Epithelial cell of esophagus (primary cell): ENCODE results near the gene SLIT3.
A peak's percentile ranks its signal among the peaks of the same experiment; 100 is the strongest.

ENCODE experiments used
- DNase-seq: peaks from one replicate; pipeline ENCODE4 v3.0.0; 2010; ENCODE audit warnings: low read depth
- H3K4me3 ChIP-seq: 2 replicates; pipeline ENCODE4 v1.5.1; 2011; ENCODE audit warnings: mild to moderate bottlenecking, low read length, control low read depth
- TF ChIP-seq, protein P1 (sequence below): IDR thresholded peaks from 2 replicates; pipeline ENCODE4 v1.5.1; 2011; ENCODE audit warnings: low read depth, mild to moderate bottlenecking, low read length, control low read depth, inconsistent platforms; ENCODE audit not compliant: insufficient read depth; ENCODE audit errors: missing control alignments

The SLIT3 gene

GRCh38 chr5:169095410-169095960, 205.5 kb downstream of the SLIT3 start:
- H3K4me3 ChIP-seq = no peak overlapping the region
- TF ChIP-seq, protein P1, sequence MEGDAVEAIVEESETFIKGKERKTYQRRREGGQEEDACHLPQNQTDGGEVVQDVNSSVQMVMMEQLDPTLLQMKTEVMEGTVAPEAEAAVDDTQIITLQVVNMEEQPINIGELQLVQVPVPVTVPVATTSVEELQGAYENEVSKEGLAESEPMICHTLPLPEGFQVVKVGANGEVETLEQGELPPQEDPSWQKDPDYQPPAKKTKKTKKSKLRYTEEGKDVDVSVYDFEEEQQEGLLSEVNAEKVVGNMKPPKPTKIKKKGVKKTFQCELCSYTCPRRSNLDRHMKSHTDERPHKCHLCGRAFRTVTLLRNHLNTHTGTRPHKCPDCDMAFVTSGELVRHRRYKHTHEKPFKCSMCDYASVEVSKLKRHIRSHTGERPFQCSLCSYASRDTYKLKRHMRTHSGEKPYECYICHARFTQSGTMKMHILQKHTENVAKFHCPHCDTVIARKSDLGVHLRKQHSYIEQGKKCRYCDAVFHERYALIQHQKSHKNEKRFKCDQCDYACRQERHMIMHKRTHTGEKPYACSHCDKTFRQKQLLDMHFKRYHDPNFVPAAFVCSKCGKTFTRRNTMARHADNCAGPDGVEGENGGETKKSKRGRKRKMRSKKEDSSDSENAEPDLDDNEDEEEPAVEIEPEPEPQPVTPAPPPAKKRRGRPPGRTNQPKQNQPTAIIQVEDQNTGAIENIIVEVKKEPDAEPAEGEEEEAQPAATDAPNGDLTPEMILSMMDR = no peak
- DNase-seq = no peak

GRCh38 chr5:169094586-169095409, 206.1 kb downstream of the SLIT3 start:
- TF ChIP-seq, protein P1 = no peak
- H3K4me3 ChIP-seq = no peak overlapping the region
- peak; percentile 39 for DNase-seq

GRCh38 chr5:169091396-169091980, 209.5 kb downstream of the SLIT3 start:
- TF ChIP-seq, protein P1 = no peak
- DNase-seq = no peak
- H3K4me3 ChIP-seq = no peak overlapping the region

GRCh38 chr5:169089343-169089742, 211.6 kb downstream of the SLIT3 start:
- peak; percentile 37 for DNase-seq
- no peak overlapping the region for H3K4me3 ChIP-seq
- TF ChIP-seq, protein P1 = peak; percentile 23

GRCh38 chr5:169088028-169088725, 212.8 kb downstream of the SLIT3 start:
- H3K4me3 ChIP-seq = no peak overlapping the region
- DNase-seq = no peak
- TF ChIP-seq, protein P1 = no peak

DNA sequence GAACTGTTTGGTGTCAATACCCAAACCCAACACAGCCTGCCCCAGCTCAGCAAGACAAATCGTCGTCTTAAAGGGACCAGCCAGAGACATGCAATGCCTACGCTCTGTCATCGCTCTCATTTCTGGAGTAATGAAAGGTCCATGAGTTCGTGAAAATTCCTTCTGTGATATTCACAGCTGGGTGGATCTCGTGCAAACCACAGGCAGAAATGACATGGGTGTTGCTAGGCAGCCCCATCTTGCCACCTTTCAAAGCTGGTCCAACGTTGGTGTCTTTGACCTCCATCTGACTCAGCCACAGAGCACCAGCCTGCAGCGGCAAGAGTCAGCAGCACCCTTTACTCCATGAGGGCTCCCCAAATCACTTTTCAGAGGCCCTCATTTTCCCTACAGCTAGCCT, 215.3 kb downstream of the SLIT3 start:
- DNase-seq = peak; percentile 30
- TF ChIP-seq, protein P1 = no peak
- no peak overlapping the region for H3K4me3 ChIP-seq
